ENCODE measurements around the gene TUBGCP3. TPM values are rescaled to one million over a fixed set of nuclear protein-coding genes. Genes with fewer than 3 reads are reported as not detected.

The TUBGCP3 gene
- total RNA-seq, 1 donor from 2014 or later: 37.4 TPM

DNA sequence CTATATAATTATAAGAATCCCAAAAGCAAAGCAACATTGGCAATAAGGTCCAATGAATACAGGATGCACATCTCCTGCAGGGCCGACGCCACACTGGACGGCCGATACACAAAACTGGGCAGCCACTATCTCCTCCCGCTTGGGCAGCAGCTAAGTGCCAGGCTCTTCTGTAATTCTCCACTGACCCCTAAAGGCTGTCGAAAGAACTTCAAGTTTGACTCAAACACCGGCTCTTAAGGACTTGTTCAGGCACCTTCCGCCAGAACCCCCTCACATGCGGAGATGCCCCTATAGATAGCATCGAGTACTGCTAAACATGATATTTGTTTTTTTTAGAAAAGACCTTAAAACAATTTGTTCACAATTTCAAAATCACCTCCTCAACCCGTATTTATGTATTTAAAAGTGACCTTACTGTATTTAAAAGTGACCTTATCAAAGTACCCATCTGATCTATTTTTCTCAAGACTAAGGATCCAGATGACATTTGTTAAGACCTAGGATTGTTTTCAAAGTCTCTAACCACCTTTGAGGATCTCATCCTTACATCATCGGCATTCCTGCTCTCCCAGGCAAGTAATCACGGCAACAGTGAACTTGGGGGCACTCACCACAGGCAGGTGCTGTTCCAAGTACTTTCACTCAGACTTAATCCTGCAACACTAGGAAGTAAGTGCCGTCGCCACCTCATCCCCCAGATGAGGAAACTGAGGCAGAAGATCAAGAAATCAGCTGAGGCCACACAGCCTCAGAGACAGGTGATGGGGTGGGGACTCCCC is 77.8 kb downstream of the TUBGCP3 start:
- TF ChIP-seq, protein P1, sequence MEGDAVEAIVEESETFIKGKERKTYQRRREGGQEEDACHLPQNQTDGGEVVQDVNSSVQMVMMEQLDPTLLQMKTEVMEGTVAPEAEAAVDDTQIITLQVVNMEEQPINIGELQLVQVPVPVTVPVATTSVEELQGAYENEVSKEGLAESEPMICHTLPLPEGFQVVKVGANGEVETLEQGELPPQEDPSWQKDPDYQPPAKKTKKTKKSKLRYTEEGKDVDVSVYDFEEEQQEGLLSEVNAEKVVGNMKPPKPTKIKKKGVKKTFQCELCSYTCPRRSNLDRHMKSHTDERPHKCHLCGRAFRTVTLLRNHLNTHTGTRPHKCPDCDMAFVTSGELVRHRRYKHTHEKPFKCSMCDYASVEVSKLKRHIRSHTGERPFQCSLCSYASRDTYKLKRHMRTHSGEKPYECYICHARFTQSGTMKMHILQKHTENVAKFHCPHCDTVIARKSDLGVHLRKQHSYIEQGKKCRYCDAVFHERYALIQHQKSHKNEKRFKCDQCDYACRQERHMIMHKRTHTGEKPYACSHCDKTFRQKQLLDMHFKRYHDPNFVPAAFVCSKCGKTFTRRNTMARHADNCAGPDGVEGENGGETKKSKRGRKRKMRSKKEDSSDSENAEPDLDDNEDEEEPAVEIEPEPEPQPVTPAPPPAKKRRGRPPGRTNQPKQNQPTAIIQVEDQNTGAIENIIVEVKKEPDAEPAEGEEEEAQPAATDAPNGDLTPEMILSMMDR (IDR thresholded peaks at IDR 0.05; ENCODE audit: unreplicated experiment): peak; percentile 67
- Mint-ChIP-seq H3K36me3 (peaks cover 31% of the 10 kb centered on the region), H3K9me3 (no peaks in the 10 kb centered on the region), H3K4me1 (peaks cover 4% of the 10 kb centered on the region), H3K4me3 (no peak overlapping the region), H3K27me3 (ENCODE audit: low read depth) (no peaks in the 10 kb centered on the region), H3K27ac (no peak overlapping the region)
- no peak for DNase-seq (ENCODE audit: low spot score in 2 of 2, unreplicated experiment in 2 of 2)

DNA sequence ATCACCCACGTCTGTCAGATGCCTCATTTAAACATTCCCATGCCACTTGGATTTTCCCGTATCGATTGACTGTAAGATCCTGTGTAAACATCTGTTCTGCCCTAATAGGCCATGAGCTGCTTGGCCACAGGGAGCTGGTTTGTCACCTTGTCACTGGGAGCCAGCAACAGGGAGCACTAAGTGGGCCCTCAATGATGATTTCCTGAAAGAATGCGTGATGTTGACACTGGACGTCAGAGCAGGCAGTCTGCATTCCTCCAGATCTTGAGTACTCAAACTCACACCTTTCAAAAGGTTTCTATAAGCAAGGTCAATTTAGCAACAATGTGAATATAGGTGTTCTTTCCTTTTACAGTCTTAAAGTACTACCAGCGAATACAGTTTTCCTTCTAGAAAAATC is 78.8 kb downstream of the TUBGCP3 start:
- TF ChIP-seq, protein P1 (IDR thresholded peaks at IDR 0.05; ENCODE audit: unreplicated experiment): no peak
- Mint-ChIP-seq H3K27me3 (ENCODE audit: low read depth) (no peaks in the 10 kb centered on the region), H3K9me3 (no peaks in the 10 kb centered on the region), H3K27ac (no peak overlapping the region), H3K36me3 (peaks cover 32% of the 10 kb centered on the region), H3K4me3 (no peak overlapping the region), H3K4me1 (peaks cover 4% of the 10 kb centered on the region)
- no peak for DNase-seq (ENCODE audit: low spot score in 2 of 2, unreplicated experiment in 2 of 2)

DNA sequence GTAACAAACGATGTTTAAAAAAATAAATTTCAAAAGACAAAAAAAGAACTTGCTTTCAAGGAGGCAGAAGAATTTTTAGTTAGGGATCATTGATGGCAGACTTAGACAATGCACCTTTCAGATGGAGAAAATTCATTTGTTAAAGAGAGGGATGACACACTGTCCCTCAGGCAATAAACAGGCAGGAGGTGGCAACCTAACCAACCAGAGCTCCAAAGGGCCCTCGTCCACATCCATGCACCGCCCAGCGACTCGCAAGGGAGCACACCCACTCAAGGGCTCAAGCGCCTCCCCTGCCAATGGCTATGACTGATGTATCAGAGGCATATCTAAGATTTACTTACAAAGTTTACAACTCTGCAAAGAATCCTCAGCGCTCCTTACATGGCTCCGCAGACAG is 81.9 kb downstream of the TUBGCP3 start:
- TF ChIP-seq, protein P1 (IDR thresholded peaks at IDR 0.05; ENCODE audit: unreplicated experiment): no peak
- peaks cover 4% of the 10 kb centered on the region for H3K4me1 Mint-ChIP-seq
- no peak overlapping the region for H3K4me3 Mint-ChIP-seq
- H3K27ac Mint-ChIP-seq: no peak overlapping the region
- H3K36me3 Mint-ChIP-seq: peaks cover 37% of the 10 kb centered on the region
- H3K9me3 Mint-ChIP-seq: no peaks in the 10 kb centered on the region
- H3K27me3 Mint-ChIP-seq (ENCODE audit: low read depth): no peaks in the 10 kb centered on the region
- no peak for DNase-seq (ENCODE audit: low spot score in 2 of 2, unreplicated experiment in 2 of 2)

DNA sequence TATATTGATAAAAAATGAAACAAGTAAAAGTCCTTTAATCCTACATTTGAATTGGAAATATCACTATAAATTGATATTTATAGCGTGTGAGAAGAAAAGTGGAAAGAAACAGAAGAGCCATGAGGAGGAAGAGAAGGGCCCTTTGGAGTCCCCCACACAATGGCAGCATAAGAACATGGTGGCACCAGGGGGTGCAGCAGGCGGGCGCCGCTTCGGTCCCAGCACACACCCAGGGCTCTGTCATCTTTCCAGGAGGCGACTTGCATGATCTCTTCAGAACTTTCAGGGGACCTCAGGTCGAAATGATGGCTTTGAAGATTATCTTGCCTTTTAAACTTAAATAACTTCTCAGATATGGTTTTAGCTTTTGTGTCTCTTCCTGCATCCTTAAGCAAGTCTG is 91.8 kb downstream of the TUBGCP3 start:
- Mint-ChIP-seq H3K4me1 (no peaks in the 10 kb centered on the region), H3K9me3 (no peaks in the 10 kb centered on the region), H3K4me3 (no peak overlapping the region), H3K36me3 (peaks cover 28% of the 10 kb centered on the region), H3K27ac (no peak overlapping the region), H3K27me3 (ENCODE audit: low read depth) (no peaks in the 10 kb centered on the region)
- TF ChIP-seq, protein P1 (IDR thresholded peaks at IDR 0.05; ENCODE audit: unreplicated experiment): no peak
- DNase-seq (ENCODE audit: low spot score in 2 of 2, unreplicated experiment in 2 of 2): no peak

DNA sequence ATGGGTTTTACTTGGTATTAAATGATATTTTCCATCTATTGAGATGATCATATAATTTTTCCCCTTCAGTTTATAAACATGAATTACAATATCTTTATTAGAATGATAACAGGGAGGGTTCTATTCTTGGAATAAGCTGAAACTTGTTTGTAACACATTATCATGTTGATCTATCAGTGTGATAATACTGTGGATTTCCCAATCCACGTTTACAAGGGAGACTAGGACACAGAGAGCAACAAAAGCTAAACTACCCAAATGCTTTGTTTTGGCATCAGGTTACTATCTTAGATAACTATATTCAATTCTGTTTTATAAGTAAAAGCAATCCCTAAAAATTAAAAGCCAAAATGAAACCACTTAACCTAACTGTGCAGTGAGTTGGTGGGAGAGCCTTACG is 92.5 kb downstream of the TUBGCP3 start:
- Mint-ChIP-seq H3K4me3 (no peak overlapping the region), H3K4me1 (no peaks in the 10 kb centered on the region), H3K27ac (no peak overlapping the region), H3K9me3 (no peaks in the 10 kb centered on the region), H3K36me3 (peaks cover 27% of the 10 kb centered on the region), H3K27me3 (ENCODE audit: low read depth) (no peaks in the 10 kb centered on the region)
- DNase-seq (ENCODE audit: low spot score in 2 of 2, unreplicated experiment in 2 of 2): no peak
- TF ChIP-seq, protein P1 (IDR thresholded peaks at IDR 0.05; ENCODE audit: unreplicated experiment): no peak

Data from mesothelial cell of epicardium (in vitro differentiated cells).